Left colon (tissue), 2 donors: Measurements from ENCODE around the gene SLC22A7. TPM values are rescaled to one million over a fixed set of nuclear protein-coding genes. Genes with fewer than 3 reads are reported as not detected.
"Not testable (repeated sequence)": the region's sequence is repeated elsewhere in the genome, so short reads cannot be mapped to it uniquely, and the experiment has no call there.

Experiments
- ATAC-seq: fragments of 200-7000 bp; cut with Tn5 transposase; one replicate; pipeline ENCODE4 v1.9.1; 2020; ENCODE audit warnings: mild to moderate bottlenecking, moderate library complexity
- DNase-seq, 2 donors: peaks; one replicate each; pipeline ENCODE4 v3.0.0-alpha.2; 2020
- intact Hi-C, 2 donors: fragments of 100-400 bp; cut with DNase I in 1 of 2; cut with micrococcal nuclease in 1 of 2; formaldehyde crosslinking; loops; one replicate each; pipeline versions ENCODE4 v1.11.2 to v1.14.0; 2022; cut with DNase I, micrococcal nuclease
- total RNA-seq, 2 donors: library from RNA; stranded (reverse); fragmentation: NEBNext Ultra II Directional; extraction: Animal tissue kit (Norgen Biotek cat#: 25700); gene quantifications; one replicate each; pipeline ENCODE4 v1.2.1, GENCODE V29; 2021
- donor health status: DM: no; HTN: no; CAD: no.
- donor health status: DM: yes; HTN: yes; CAD: no.

The SLC22A7 gene
- total RNA-seq, 2 donors from 2014 or later = not detected

DNA sequence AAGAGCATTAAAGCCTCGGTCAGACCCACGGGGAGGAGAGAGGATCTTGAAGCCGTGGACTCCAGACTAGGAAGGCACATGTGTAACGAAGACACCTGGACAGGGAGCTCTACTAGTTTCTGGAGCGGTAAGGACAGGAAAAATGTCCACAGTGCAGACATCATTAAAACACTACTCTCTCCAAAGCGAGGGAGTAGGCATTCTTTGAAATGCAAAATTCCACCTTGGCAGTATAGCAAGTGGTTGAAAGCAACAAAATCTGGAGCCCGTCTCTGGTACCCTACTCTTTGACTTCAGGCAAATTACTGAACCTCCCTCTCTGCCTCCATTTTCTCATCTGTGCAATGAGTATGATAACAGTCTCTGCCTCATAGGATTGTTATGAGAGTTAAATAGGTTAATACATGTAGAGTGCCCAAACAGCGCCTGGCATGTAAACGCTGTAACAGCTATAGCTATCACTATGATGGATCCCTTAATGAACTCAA lies 11.0 kb downstream of the SLC22A7 start:
- ATAC-seq (peak; percentile 25), DNase-seq (no peak)
- intact Hi-C loops = no loop called here

DNA sequence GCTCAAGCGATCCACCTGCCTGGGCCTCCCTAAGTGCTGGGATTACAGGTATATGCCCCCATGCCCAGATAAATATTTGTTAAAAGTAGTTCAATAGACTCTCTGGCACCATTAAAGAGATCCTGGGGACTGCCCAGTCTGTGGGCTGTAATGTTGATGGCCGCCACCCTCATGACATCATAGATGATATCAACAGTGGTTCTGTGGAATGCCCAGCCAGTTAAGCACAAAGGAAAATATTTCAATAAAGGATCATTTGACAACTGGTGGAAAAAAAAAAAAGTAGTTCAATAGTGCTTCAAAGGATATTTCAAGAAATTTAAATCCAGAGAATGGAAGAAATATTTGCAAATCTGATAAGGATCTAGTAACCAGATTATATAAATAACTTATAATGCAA lies 12.1 kb downstream of the SLC22A7 start:
- intact Hi-C loops = no loop called here
- DNase-seq (no peak), ATAC-seq (no peak)

- intact Hi-C loops = no loop called here
- DNase-seq (no peak), ATAC-seq (no peak)
Measured at GRCh38 chr6:43310624-43311023, 12.6 kb downstream of the SLC22A7 start.

DNA sequence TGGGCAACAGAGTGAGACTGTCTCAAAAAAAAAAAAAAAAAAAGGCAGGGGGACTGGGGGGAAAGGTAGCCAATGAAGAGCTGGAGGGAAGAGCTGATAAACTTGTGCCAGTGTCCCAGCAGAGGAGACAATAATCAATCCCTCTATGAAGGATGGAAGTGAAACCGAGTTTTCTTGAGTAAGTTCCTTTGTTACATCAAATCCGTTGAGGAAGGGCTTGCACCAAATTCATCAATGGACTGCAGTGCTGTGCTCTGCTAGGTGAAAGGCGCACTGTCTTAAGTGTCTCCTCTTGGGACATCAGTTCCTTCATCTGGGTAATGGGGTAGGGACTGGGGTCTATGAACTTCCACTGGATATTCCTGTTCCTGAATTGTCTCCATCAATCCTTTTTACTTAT lies 13.6 kb downstream of the SLC22A7 start:
- ATAC-seq = no peak
- intact Hi-C loops = no loop called here
- DNase-seq = no peak

DNA sequence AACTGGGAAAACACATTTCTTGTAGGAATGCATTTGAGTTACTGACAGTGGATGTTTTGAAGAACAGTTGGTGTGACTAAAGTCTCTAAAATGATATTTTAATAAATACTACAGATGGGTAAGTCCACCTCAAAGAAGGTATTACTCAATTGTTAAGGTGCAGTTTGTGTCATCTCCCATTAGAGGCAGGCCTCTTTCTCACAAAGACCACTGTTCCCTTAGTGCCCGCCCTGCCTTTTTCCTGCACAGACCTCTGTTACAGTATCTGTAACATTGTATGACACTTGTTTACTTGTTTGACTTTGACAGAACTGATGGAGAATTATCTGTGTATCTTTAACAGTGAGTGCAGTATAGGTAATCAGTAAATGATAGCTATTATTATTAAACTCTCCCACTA lies 15.8 kb downstream of the SLC22A7 start:
- ATAC-seq = no peak
- DNase-seq = no peak
- intact Hi-C loops = no loop called here

DNA sequence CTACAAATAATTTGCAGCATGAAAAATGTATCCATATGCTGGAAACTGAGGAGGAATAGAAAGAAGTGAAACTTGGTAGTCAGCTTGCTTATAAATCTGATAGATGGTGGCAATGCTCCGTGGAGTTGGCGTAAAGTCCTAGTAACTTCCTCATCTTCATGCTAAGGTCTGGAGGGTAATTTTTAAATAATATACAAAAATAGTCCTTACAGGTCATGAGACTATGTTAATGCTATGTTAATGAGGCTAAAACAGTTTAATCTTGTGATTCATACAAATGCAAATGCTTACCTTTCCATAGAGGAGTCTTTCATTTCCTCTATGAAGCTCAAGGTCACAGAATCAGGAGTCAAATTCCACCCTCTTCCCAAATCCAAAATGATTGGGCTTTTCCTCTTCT lies 20.0 kb downstream of the SLC22A7 start:
- intact Hi-C loops = no loop called here
- ATAC-seq (no peak), DNase-seq (no peak)

- ATAC-seq = no peak
- no peak for DNase-seq
- intact Hi-C loops = no loop called here
Measured at GRCh38 chr6:43325876-43326275, 27.8 kb downstream of the SLC22A7 start.

DNA sequence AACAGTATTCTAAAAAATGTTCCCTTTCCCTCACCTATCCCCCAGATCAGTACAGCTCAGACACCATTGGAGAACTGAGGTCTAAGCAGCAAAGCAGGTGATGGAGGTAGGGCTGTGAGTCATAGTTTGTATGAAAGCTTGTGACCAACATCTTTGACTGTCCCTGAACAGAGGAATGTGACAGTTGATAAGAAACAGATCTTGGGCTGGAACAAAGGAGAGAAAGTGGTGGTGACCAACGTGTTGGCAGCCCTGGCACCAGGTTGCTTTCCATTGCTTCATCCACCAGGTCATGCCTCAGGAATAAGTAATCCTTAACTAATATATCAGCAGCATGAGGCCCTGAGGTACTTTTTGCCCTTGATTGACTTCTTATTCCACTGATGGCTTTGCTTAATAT lies 30.5 kb downstream of the SLC22A7 start:
- ATAC-seq = no peak
- intact Hi-C loops = no loop called here
- DNase-seq = no peak

DNA sequence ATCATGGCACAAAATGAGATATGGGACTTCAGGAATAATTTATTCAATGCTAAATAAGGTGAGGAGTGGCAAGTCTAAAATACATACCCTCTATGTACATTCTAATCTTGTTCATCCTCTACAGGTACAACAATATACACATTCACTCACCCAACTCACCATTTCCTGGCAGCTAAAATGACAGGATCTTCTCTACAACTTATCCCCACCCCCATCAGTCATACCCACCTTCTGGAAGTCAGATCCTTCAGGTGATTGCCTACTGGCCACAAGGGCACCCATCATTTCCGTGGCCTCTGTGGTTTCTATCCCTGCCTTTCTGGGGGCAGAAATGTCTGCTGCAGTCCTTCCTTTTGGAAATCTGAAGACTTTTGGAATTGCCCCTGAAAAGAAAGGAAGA lies 33.4 kb downstream of the SLC22A7 start:
- no peak for ATAC-seq
- intact Hi-C loops = loop anchor here in 1 of 2 donors (10.0 kb wide), 1 partner anchor 67 kb away; no protein-coding TSS in a partner anchor

DNA sequence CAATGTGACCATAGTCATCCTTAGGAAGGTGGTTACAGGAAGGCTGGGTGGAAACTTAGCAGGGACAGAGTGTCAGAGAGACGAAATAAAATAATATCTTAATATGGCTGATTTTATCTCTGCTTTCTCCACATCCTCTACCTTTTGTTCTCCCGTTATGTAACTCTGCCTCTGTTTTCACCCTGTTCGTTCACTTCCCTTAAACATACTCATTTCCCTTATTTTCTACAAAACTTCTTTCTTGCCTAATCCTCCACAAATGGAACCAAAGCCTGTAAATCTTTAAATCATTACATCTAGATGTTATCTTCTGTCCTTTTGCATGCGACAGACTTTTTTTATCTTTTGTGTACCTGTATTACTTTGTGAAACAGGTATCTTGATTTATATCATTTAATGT lies 33.8 kb downstream of the SLC22A7 start:
- ATAC-seq (no peak), DNase-seq (no peak)
- intact Hi-C loops = loop anchor here in 1 of 2 donors (10.0 kb wide), 1 partner anchor 67 kb away; no protein-coding TSS in a partner anchor

More for the DNA sequence above, 33.4 kb downstream of the SLC22A7 start:
- DNase-seq = no peak

DNA sequence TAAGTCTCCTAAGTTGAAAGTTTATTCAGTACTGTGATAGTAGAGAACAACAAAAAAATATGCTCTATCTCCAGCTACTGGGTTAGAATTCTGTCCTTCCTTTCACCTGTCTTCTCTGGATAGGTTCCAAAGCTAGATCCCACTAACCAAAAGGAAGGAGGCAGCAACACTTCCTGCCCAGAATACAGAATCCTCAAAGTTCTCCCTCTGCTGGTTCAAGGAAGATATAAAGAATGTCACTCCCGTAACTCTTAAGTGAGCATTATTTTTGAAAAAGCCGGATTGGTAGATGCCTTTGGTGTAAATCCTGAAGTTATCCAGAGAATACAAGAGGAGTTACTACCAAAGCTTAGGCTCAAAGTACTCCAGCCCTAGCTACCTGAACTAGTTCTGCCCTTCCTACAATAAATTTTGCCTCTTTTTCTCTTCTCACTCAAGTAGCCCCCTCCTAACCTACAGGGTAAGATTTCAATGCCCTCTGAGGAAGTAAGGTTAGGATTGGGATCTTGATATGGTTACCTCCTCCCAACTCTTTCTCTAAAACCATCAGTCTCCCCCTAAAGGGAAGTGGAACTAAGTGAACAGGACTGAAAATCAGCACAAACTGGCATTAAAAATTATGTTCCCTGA lies 36.5 kb downstream of the SLC22A7 start:
- intact Hi-C loops = loop anchor here (2.0 to 10.0 kb wide), 2 partner anchors 70 to 72 kb away; no protein-coding TSS in a partner anchor
- DNase-seq (no peak), ATAC-seq (peak; percentile 81)

DNA sequence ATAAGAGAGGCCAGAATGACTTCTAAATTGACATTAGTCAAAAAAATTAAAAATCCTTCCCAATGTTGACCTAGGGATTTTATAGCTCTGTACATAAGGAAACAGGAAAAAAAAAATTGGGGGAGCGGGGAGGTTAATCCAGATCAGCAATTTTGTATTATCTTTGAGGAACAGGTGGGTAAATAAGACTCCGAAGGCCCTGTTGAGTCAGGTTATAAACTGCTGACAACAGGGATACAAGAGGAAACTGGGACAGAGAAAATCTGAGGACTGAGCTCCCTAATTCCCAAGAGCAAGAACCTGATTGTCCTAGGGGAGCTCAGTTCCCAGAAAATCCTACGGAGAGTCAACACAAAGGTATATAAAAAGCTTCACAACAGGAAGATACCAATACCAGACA lies 37.4 kb downstream of the SLC22A7 start:
- intact Hi-C loops = loop anchor here (2.0 to 10.0 kb wide), 2 partner anchors 71 to 73 kb away; no protein-coding TSS in a partner anchor
- DNase-seq (no peak), ATAC-seq (peak; percentile 81)

GRCh38 chr6:43336382-43336781 lies 38.3 kb downstream of the SLC22A7 start:
- ATAC-seq = no peak
- intact Hi-C loops = loop anchor here in 1 of 2 donors (10.0 kb wide), 1 partner anchor 72 kb away; no protein-coding TSS in a partner anchor
- no peak for DNase-seq

GRCh38 chr6:43338243-43338642 lies 40.2 kb downstream of the SLC22A7 start:
- ATAC-seq = peak; percentile 27
- DNase-seq = no peak
- intact Hi-C loops = loop anchor here in 1 of 2 donors (10.0 kb wide), 1 partner anchor 73 kb away; no protein-coding TSS in a partner anchor

- DNase-seq (no peak), ATAC-seq (no peak)
- intact Hi-C loops = loop anchor here in 1 of 2 donors (10.0 kb wide), 1 partner anchor 74 kb away; no protein-coding TSS in a partner anchor
Measured at GRCh38 chr6:43339168-43339567, 41.1 kb downstream of the SLC22A7 start.

DNA sequence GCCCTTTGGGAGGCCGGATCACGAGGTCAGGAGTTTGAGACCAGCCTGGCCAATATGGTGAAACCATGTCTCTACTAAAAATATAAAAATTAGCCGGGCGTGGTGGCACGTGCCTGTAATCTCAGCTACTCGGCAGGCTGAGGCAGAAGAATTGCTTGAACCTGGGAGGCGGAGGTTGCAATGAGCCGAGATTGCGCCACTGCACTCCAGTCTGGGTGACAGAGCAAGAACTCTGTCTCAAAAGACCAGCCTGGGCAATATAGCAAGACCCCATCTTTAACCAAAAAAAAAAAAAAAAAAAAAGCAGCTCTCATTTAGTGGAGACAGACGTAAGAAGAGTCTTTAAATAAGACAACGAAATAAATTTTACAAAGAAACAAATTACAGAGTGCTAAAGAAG lies 48.2 kb downstream of the SLC22A7 start:
- intact Hi-C loops, DNase-seq, ATAC-seq: not testable (repeated sequence)

GRCh38 chr6:43347021-43347420 lies 49.0 kb downstream of the SLC22A7 start:
- ATAC-seq = no peak
- intact Hi-C loops = no loop called here
- no peak for DNase-seq

DNA sequence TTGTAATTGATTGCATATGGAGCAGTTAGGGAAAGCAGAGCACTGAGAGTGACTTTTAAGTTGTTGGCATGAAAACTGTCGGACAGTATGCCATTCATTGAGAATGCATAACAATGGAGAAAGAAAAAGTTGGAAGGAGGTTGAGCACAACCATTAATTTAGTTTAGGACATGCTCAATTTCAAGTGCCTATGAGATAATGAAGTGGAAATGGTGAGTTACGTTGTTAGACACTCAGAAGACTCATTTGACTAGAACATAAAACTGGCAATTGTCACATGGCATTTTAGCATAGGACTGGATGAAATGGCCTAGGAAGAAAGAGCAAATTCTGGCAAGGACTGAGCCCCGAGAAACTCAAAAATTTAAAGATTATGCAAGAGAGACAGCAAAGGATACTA lies 49.4 kb downstream of the SLC22A7 start:
- DNase-seq = no peak
- ATAC-seq = no peak
- intact Hi-C loops = no loop called here

DNA sequence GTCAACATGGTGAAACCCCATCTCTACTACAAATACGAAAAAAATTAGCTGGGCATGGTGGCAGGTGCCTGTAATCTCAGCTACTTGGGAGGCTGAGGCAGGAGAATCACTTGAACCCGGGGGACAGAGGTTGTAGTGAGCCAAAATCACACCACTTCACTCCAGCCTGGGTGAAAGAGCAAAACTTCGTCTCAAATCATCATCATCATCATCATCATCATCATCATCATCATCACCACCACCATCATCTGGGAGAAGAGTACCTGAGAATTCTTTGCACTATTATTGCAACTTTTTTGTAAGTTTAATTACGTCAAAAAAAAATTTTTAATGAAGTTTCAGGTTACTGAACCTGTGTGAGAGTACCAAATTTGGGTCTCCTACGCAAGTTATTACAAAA lies 53.9 kb downstream of the SLC22A7 start:
- ATAC-seq, DNase-seq, intact Hi-C loops: not testable (repeated sequence)
